SK-N-SH (cell line): ENCODE data around the gene TUBB8.

Experiments
- EP300 ChIP-seq, 2 experiments: IDR thresholded peaks; 2 replicates each; pipeline versions ENCODE4 v1.4.0 to v1.6.1; 2012; ENCODE audit warnings: borderline replicate concordance in 1 of 2, low read depth in 1 of 2, low read length in 1 of 2
- EZH2phosphoT487 ChIP-seq: fragments of 200-600 bp; sonication (generic); IDR thresholded peaks from 2 replicates; pipeline ENCODE4 v1.6.1; 2017; ENCODE audit warnings: low read depth, mixed run types, mild to moderate bottlenecking, antibody characterized with exemption, moderate library complexity, borderline replicate concordance
- FOXM1 ChIP-seq: IDR thresholded peaks from 2 replicates; pipeline ENCODE4 v1.4.0; 2012; ENCODE audit warnings: low read depth, mild to moderate bottlenecking
- MXI1 ChIP-seq: IDR thresholded peaks from 2 replicates; pipeline ENCODE4 v1.6.1; 2012; ENCODE audit warnings: mild to moderate bottlenecking, low read depth, low read length, improper control_type of control experiment
- NRF1 ChIP-seq: IDR thresholded peaks from 2 replicates; pipeline ENCODE4 v1.6.1; 2012; ENCODE audit warnings: low read depth, mild to moderate bottlenecking, low read length
- POLR2AphosphoS5 ChIP-seq: IDR thresholded peaks from 2 replicates; pipeline ENCODE4 v1.6.1; 2012; ENCODE audit warnings: low read depth, low read length
- RAD21 ChIP-seq: IDR thresholded peaks from 2 replicates; pipeline ENCODE4 v1.6.1; 2012; ENCODE audit warnings: mild to moderate bottlenecking, low read length
- TAF1 ChIP-seq: IDR thresholded peaks from 2 replicates; pipeline ENCODE4 v1.6.1; 2012; ENCODE audit warnings: low read depth, mild to moderate bottlenecking, low read length, moderate library complexity, borderline replicate concordance
- TEAD4 ChIP-seq: IDR thresholded peaks from 2 replicates; pipeline ENCODE4 v1.4.0; 2012; ENCODE audit warnings: mild to moderate bottlenecking, borderline replicate concordance; ENCODE audit not compliant: insufficient read depth
- YY1 ChIP-seq: IDR thresholded peaks from 2 replicates; pipeline ENCODE4 v1.4.0; 2012; ENCODE audit warnings: low read depth, mild to moderate bottlenecking
- TF ChIP-seq, protein P1 (sequence below): fragments of 200-600 bp; sonication (generic); IDR thresholded peaks from 2 replicates; pipeline ENCODE4 v1.6.1; 2017; ENCODE audit warnings: antibody characterized with exemption, mild to moderate bottlenecking, moderate library complexity
- TF ChIP-seq, protein P2 (sequence below): fragments of 150-350 bp; IDR thresholded peaks from 2 replicates; pipeline ENCODE4 v1.6.1; 2016; ENCODE audit warnings: mild to moderate bottlenecking, low read depth, low read length
- TF ChIP-seq, protein P3 (sequence below): IDR thresholded peaks from 2 replicates; pipeline ENCODE4 v1.4.0; 2012; ENCODE audit warnings: low read depth, borderline replicate concordance

DNA sequence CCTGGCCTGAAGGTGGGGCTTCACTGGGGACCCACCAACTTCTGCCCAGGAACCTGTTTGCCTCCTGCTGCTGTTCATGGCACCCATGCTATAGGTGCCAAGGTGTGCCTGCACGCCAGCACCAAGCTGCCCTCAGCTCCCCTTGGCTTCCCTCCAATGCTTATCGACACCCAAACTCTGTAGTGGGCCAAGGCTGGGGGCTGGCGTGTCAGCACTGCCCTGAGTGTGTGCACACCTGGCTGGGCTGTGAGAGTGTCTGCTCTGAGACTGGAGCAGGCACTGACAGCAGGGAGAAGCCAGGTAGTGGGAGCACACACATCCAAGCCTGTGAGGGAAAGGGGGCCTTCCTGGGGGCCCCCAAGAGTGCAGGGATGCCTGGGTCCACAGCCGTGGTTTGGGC, 43.1 kb upstream of the TUBB8 start:
- no peak for TF ChIP-seq EP300 (IDR thresholded peaks at IDR 0.05; ENCODE audit: borderline replicate concordance in 1 of 2, low read depth in 1 of 2, low read length in 1 of 2)
- TF ChIP-seq, protein P1, sequence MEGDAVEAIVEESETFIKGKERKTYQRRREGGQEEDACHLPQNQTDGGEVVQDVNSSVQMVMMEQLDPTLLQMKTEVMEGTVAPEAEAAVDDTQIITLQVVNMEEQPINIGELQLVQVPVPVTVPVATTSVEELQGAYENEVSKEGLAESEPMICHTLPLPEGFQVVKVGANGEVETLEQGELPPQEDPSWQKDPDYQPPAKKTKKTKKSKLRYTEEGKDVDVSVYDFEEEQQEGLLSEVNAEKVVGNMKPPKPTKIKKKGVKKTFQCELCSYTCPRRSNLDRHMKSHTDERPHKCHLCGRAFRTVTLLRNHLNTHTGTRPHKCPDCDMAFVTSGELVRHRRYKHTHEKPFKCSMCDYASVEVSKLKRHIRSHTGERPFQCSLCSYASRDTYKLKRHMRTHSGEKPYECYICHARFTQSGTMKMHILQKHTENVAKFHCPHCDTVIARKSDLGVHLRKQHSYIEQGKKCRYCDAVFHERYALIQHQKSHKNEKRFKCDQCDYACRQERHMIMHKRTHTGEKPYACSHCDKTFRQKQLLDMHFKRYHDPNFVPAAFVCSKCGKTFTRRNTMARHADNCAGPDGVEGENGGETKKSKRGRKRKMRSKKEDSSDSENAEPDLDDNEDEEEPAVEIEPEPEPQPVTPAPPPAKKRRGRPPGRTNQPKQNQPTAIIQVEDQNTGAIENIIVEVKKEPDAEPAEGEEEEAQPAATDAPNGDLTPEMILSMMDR = no peak
- TF ChIP-seq EZH2phosphoT487 = no peak
- no peak for TF ChIP-seq YY1
- TF ChIP-seq, protein P2, sequence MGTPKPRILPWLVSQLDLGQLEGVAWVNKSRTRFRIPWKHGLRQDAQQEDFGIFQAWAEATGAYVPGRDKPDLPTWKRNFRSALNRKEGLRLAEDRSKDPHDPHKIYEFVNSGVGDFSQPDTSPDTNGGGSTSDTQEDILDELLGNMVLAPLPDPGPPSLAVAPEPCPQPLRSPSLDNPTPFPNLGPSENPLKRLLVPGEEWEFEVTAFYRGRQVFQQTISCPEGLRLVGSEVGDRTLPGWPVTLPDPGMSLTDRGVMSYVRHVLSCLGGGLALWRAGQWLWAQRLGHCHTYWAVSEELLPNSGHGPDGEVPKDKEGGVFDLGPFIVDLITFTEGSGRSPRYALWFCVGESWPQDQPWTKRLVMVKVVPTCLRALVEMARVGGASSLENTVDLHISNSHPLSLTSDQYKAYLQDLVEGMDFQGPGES = no peak
- TF ChIP-seq TAF1 = no peak
- no peak for TF ChIP-seq MXI1
- TF ChIP-seq FOXM1 = no peak
- TF ChIP-seq POLR2AphosphoS5 = no peak
- TF ChIP-seq, protein P3, sequence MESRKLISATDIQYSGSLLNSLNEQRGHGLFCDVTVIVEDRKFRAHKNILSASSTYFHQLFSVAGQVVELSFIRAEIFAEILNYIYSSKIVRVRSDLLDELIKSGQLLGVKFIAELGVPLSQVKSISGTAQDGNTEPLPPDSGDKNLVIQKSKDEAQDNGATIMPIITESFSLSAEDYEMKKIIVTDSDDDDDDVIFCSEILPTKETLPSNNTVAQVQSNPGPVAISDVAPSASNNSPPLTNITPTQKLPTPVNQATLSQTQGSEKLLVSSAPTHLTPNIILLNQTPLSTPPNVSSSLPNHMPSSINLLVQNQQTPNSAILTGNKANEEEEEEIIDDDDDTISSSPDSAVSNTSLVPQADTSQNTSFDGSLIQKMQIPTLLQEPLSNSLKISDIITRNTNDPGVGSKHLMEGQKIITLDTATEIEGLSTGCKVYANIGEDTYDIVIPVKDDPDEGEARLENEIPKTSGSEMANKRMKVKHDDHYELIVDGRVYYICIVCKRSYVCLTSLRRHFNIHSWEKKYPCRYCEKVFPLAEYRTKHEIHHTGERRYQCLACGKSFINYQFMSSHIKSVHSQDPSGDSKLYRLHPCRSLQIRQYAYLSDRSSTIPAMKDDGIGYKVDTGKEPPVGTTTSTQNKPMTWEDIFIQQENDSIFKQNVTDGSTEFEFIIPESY = no peak
- no peak for TF ChIP-seq RAD21
- no peak for TF ChIP-seq TEAD4
- TF ChIP-seq NRF1 = no peak
